H9 (cell line): Measurements from ENCODE around the gene METTL18. TPM values are rescaled to one million over a fixed set of nuclear protein-coding genes. Genes with fewer than 3 reads are reported as not detected.

Experiments used
- DNase-seq: peaks from one replicate; pipeline ENCODE4 v3.0.0-alpha.2; 2017
- H2AFZ ChIP-seq: one replicate; pipeline ENCODE4 v1.6.1; 2013; ENCODE audit warnings: mild to moderate bottlenecking, low read length, control low read depth, moderate library complexity
- H2AK5ac ChIP-seq: 2 replicates; pipeline ENCODE4 v1.6.1; 2013; ENCODE audit warnings: low read length, control low read depth, mixed read lengths; ENCODE audit not compliant: insufficient read length
- H2BK120ac ChIP-seq: one replicate; pipeline ENCODE4 v1.6.1; 2013; ENCODE audit warnings: low read depth, mild to moderate bottlenecking, low read length, control low read depth, inconsistent platforms; ENCODE audit not compliant: poor library complexity, severe bottlenecking
- H2BK12ac ChIP-seq: 2 replicates; pipeline ENCODE4 v1.6.1; 2013; ENCODE audit warnings: low read length, control low read depth, mixed read lengths, low read depth; ENCODE audit not compliant: insufficient read length
- H2BK15ac ChIP-seq: 2 replicates; pipeline ENCODE4 v1.6.1; 2013; ENCODE audit warnings: low read depth, low read length, control low read depth
- H2BK20ac ChIP-seq: one replicate; pipeline ENCODE4 v1.6.1; 2013; ENCODE audit warnings: low read depth, mild to moderate bottlenecking, low read length, control low read depth, inconsistent platforms; ENCODE audit not compliant: poor library complexity, severe bottlenecking
- H2BK5ac ChIP-seq: 2 replicates; pipeline ENCODE4 v1.6.1; 2013; ENCODE audit warnings: low read length, control low read depth, mixed read lengths; ENCODE audit not compliant: insufficient read length
- H3K14ac ChIP-seq: 2 replicates; pipeline ENCODE4 v1.6.1; 2013; ENCODE audit warnings: low read length, control low read depth; ENCODE audit not compliant: insufficient read depth
- H3K18ac ChIP-seq: 2 replicates; pipeline ENCODE4 v1.6.1; 2013; ENCODE audit warnings: low read depth, mild to moderate bottlenecking, mixed read lengths, low read length, control low read depth; ENCODE audit not compliant: insufficient read length
- H3K23ac ChIP-seq: 2 replicates; pipeline ENCODE4 v1.6.1; 2013; ENCODE audit warnings: low read length, control low read depth, mixed read lengths, low read depth; ENCODE audit not compliant: insufficient read length
- H3K23me2 ChIP-seq: 2 replicates; pipeline ENCODE4 v1.6.1; 2013; ENCODE audit warnings: low read depth, mild to moderate bottlenecking, mixed read lengths, low read length, control low read depth; ENCODE audit not compliant: insufficient read length, poor library complexity, severe bottlenecking
- H3K27ac ChIP-seq: 2 replicates; pipeline ENCODE4 v1.5.1; 2013; ENCODE audit warnings: low read length, control low read depth, mixed read lengths, low read depth; ENCODE audit not compliant: insufficient read length
- H3K27me3 ChIP-seq: 2 replicates; pipeline ENCODE4 v1.6.1; 2013; ENCODE audit warnings: low read length, control low read depth, inconsistent platforms; ENCODE audit not compliant: insufficient read depth
- H3K4ac ChIP-seq: 2 replicates; pipeline ENCODE4 v1.6.1; 2013; ENCODE audit warnings: low read depth, mild to moderate bottlenecking, control low read depth, inconsistent platforms, low read length, moderate library complexity
- H3K4me1 ChIP-seq: 2 replicates; pipeline ENCODE4 v1.6.1; 2013; ENCODE audit warnings: low read length, control low read depth, inconsistent platforms; ENCODE audit not compliant: insufficient read depth
- H3K4me2 ChIP-seq: 2 replicates; pipeline ENCODE4 v1.6.1; 2013; ENCODE audit warnings: low read length, control low read depth, mixed read lengths; ENCODE audit not compliant: insufficient read length, insufficient read depth
- H3K56ac ChIP-seq: 2 replicates; pipeline ENCODE4 v1.6.1; 2013; ENCODE audit warnings: low read depth, mild to moderate bottlenecking, mixed read lengths, low read length, control low read depth; ENCODE audit not compliant: insufficient read length
- H3K79me1 ChIP-seq: 2 replicates; pipeline ENCODE4 v1.6.1; 2013; ENCODE audit warnings: low read depth, mild to moderate bottlenecking, moderate library complexity, low read length, control low read depth, inconsistent platforms; ENCODE audit not compliant: insufficient read depth, poor library complexity, severe bottlenecking
- H3K79me2 ChIP-seq: 2 replicates; pipeline ENCODE4 v1.6.1; 2013; ENCODE audit warnings: low read length, control low read depth, inconsistent platforms; ENCODE audit not compliant: insufficient read depth
- H3K9ac ChIP-seq: 2 replicates; pipeline ENCODE4 v1.6.1; 2013; ENCODE audit warnings: low read length, control low read depth, mixed read lengths; ENCODE audit not compliant: insufficient read length; ENCODE audit errors: extremely low read depth
- H3K9me3 ChIP-seq: one replicate; pipeline ENCODE4 v1.6.1; 2013; ENCODE audit warnings: low read depth, low read length, inconsistent platforms; ENCODE audit not compliant: control insufficient read depth
- H3T11ph ChIP-seq: one replicate; pipeline ENCODE4 v1.6.1; 2013; ENCODE audit warnings: mild to moderate bottlenecking, low read length, control low read depth, inconsistent platforms
- H4K20me1 ChIP-seq: one replicate; pipeline ENCODE4 v1.6.1; 2013; ENCODE audit not compliant: control insufficient read depth, insufficient read length, insufficient read depth
- H4K5ac ChIP-seq: 2 replicates; pipeline ENCODE4 v1.6.1; 2013; ENCODE audit warnings: low read depth, mild to moderate bottlenecking, mixed read lengths, low read length, control low read depth; ENCODE audit not compliant: insufficient read length
- H4K8ac ChIP-seq: replicated peaks from 2 replicates; pipeline ENCODE4 v1.6.1; 2013; ENCODE audit warnings: low read length, control low read depth, mixed read lengths, low read depth; ENCODE audit not compliant: insufficient read length
- H4K91ac ChIP-seq: 2 replicates; pipeline ENCODE4 v1.6.1; 2013; ENCODE audit warnings: low read depth, mild to moderate bottlenecking, moderate library complexity, mixed read lengths, low read length, control low read depth; ENCODE audit not compliant: insufficient read length
- H3K27ac Mint-ChIP-seq, 3 experiments: 2 replicates in 2 of 3; 3 replicates in 1 of 3; pipeline ENCODE4 v1.8.0; 2020 to 2021; ENCODE audit warnings: mixed read lengths in 3 of 3, mild to moderate bottlenecking in 1 of 3, moderate library complexity in 1 of 3
- H3K27me3 Mint-ChIP-seq: 2 replicates; pipeline ENCODE4 v1.8.0; 2021; ENCODE audit warnings: low read depth, mild to moderate bottlenecking, moderate library complexity, mixed read lengths
- H3K36me3 Mint-ChIP-seq, 3 experiments: 2 replicates in 2 of 3; 3 replicates in 1 of 3; pipeline ENCODE4 v1.8.0; 2020 to 2021; ENCODE audit warnings: low read depth in 3 of 3, mixed read lengths in 3 of 3; ENCODE audit not compliant: insufficient read depth in 1 of 3
- H3K4me1 Mint-ChIP-seq, 2 experiments: 2 replicates each; pipeline ENCODE4 v1.8.0; 2020; ENCODE audit warnings: mixed read lengths in 2 of 2
- H3K4me3 Mint-ChIP-seq, 2 experiments: 2 replicates in 1 of 2; 3 replicates in 1 of 2; pipeline ENCODE4 v1.8.0; 2020 to 2021; ENCODE audit warnings: mild to moderate bottlenecking in 2 of 2, mixed read lengths in 2 of 2, moderate library complexity in 1 of 2
- H3K9me3 Mint-ChIP-seq, 2 experiments: 2 replicates in 1 of 2; 3 replicates in 1 of 2; pipeline ENCODE4 v1.8.0; 2020; ENCODE audit warnings: mild to moderate bottlenecking in 2 of 2, mixed read lengths in 2 of 2, moderate library complexity in 1 of 2
- CTCF ChIP-seq: fragments of 200-600 bp; sonication (generic); conservative IDR thresholded peaks from 3 replicates; pipeline ENCODE4 v1.8.0; 2021; ENCODE audit warnings: antibody characterized with exemption, mild to moderate bottlenecking
- total RNA-seq: library from RNA; stranded (reverse); gene quantifications from 2 replicates; pipeline ENCODE4 v1.2.1, GENCODE V29; 2021

METTL18 gene
- total RNA-seq, 1 experiment from 2014 or later = 8.7 TPM

DNA sequence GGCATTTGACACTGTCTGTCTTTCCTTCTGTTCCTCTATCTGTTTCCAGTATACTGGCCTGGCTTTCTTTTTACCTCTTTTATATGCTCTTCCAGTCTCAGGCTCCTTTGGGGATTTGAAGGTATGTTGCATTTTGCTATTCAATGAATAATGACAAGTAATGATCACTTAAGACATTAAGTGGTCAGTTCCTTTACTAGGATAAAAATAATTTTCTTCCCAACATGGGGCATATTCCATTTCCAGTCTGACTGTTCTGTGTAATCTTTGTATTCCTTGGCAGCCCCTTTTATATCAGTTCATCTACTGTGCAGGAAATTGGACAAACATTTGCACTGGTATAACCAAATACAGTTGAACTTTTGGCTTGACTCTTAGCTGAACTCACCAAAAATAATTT lies 15.6 kb downstream of the METTL18 start:
- Histone ChIP-seq H2BK12ac (no peak overlapping the region), H4K5ac (no peak overlapping the region), H2BK15ac (no peak overlapping the region), H2AK5ac (no peak overlapping the region), H3K9me3 (no peaks in the 10 kb centered on the region), H3K79me1 (no peaks in the 10 kb centered on the region), H3K4me2 (no peak overlapping the region), H3K4me1 (peaks cover 5% of the 10 kb centered on the region; the same call in 1 of the 2 replicates), H3K79me2 (no peaks in the 10 kb centered on the region), H3K27me3 (no peaks in the 10 kb centered on the region), H2BK120ac (no peak overlapping the region), H4K91ac (no peak overlapping the region), H4K8ac (no peak overlapping the region), H3K23ac (no peak overlapping the region), H3K23me2 (no peaks in the 10 kb centered on the region), H3K4ac (no peak overlapping the region), H3K9ac (no peak overlapping the region), H3K18ac (no peak overlapping the region), H2BK20ac (no peak overlapping the region), H2BK5ac (no peak overlapping the region), H3T11ph (no peak overlapping the region), H2AFZ (no peak overlapping the region), H4K20me1 (no peaks in the 10 kb centered on the region), H3K27ac (no peak overlapping the region), H3K56ac (no peak overlapping the region), H3K14ac (no peak overlapping the region)
- H3K36me3 Mint-ChIP-seq = no peaks in the 10 kb centered on the region
- no peak for DNase-seq
- TF ChIP-seq CTCF = no peak
- H3K4me1 Mint-ChIP-seq = peaks cover 23 to 34% of the 10 kb centered on the region in 2 experiments
- no peak overlapping the region; a peak in 1 of 7 replicates for H3K27ac Mint-ChIP-seq
- H3K4me3 Mint-ChIP-seq = no peak overlapping the region
- H3K9me3 Mint-ChIP-seq = no peaks in the 10 kb centered on the region
- no peaks in the 10 kb centered on the region; the same call in 1 of the 2 replicates for H3K27me3 Mint-ChIP-seq
